Transverse colon (tissue), 4 donors: ENCODE data around the gene STK4. TPM values are rescaled to one million over a fixed set of nuclear protein-coding genes. Genes with fewer than 3 reads are reported as not detected.
A peak's percentile ranks its signal among the peaks of the same experiment; 100 is the strongest.

Experiments used
- DNase-seq: peaks from one replicate; pipeline ENCODE4 v3.0.0-alpha.2; 2019
- H3K27ac ChIP-seq, 4 donors: fragments of 200-600 bp; sonication (generic); 2 replicates each; pipeline ENCODE4 v1.5.1; 2016 to 2018; ENCODE audit warnings: inconsistent platforms in 4 of 4
- H3K27me3 ChIP-seq: fragments of 200-600 bp; sonication (generic); 2 replicates; pipeline ENCODE4 v1.5.1; 2017; ENCODE audit warnings: inconsistent platforms
- H3K36me3 ChIP-seq, 4 donors: fragments of 200-600 bp; sonication (generic); 2 replicates each; pipeline ENCODE4 v1.5.1; 2017 to 2019; ENCODE audit warnings: inconsistent platforms in 4 of 4
- H3K4me1 ChIP-seq, 4 donors: fragments of 200-600 bp; sonication (generic); 2 replicates each; pipeline ENCODE4 v1.5.1; 2017 to 2020; ENCODE audit warnings: inconsistent platforms in 4 of 4
- H3K4me3 ChIP-seq, 4 donors: fragments of 200-600 bp; sonication (generic); 1 replicate in 1 of 4; 2 replicates in 3 of 4; pipeline versions ENCODE4 v1.5.1 to v1.6.1; 2017 to 2019; ENCODE audit warnings: inconsistent platforms in 4 of 4
- H3K9me3 ChIP-seq, 2 donors: fragments of 200-600 bp; sonication (generic); 2 replicates each; pipeline ENCODE4 v1.5.1; 2017 to 2019; ENCODE audit warnings: inconsistent platforms in 2 of 2
- CTCF ChIP-seq, 5 experiments: fragments of 200-600 bp in 3 of 5; fragments of 450-650 bp in 2 of 5; sonication (generic) in 3 of 5; IDR thresholded peaks; 1 replicate in 2 of 5; 2 replicates in 3 of 5; pipeline ENCODE4 v1.5.1; 2016 to 2017; ENCODE audit warnings: antibody characterized with exemption in 5 of 5, inconsistent platforms in 3 of 5, mild to moderate bottlenecking in 2 of 5, moderate library complexity in 1 of 5
- EP300 ChIP-seq: sonication (generic); formaldehyde crosslinking; IDR thresholded peaks from one replicate; pipeline ENCODE4 v1.6.1; 2017; ENCODE audit warnings: antibody characterized with exemption, low read depth
- POLR2A ChIP-seq: fragments of 450-650 bp; IDR thresholded peaks from one replicate; pipeline ENCODE4 v1.6.1; 2016; ENCODE audit warnings: antibody characterized with exemption, mild to moderate bottlenecking, moderate library complexity
- POLR2AphosphoS5 ChIP-seq, 3 donors: sonication (generic); formaldehyde crosslinking; IDR thresholded peaks; one replicate each; pipeline ENCODE4 v1.6.1; 2016; ENCODE audit warnings: antibody characterized with exemption in 3 of 3
- WGBS, 2 donors: methylation state at CpG; one replicate each; pipeline ENCODE4 v1.1.5; 2018; ENCODE audit warnings: low coverage in 1 of 2; 5-methylcytosine and 5-hydroxymethylcytosine counted together
- in situ Hi-C, 4 donors: fragments of 200-750 bp; cut with MboI; loops; one replicate each; pipeline versions ENCODE4 v1.15.0 to v1.15.1; 2017; ENCODE audit warnings: low sequenced_read_pairs in 3 of 4, low pct_ligation_motif_present in 1 of 4, low pct_unique_long_range_greater_than_20kb in 1 of 4
- intact Hi-C: fragments of 100-400 bp; cut with DNase I; formaldehyde crosslinking; loops from one replicate; pipeline ENCODE4 v1.15.1; 2023; ENCODE audit warnings: low total_unique reads
- total RNA-seq, 4 donors: library from RNA; depleted of rRNA; stranded (reverse); fragments of >200 nt; gene quantifications; one replicate each; pipeline ENCODE4 v1.1.0, GENCODE V29; 2016

The STK4 gene
- total RNA-seq, 4 donors from 2014 or later = 30.3 to 78.1 (median 38.3) TPM

DNA sequence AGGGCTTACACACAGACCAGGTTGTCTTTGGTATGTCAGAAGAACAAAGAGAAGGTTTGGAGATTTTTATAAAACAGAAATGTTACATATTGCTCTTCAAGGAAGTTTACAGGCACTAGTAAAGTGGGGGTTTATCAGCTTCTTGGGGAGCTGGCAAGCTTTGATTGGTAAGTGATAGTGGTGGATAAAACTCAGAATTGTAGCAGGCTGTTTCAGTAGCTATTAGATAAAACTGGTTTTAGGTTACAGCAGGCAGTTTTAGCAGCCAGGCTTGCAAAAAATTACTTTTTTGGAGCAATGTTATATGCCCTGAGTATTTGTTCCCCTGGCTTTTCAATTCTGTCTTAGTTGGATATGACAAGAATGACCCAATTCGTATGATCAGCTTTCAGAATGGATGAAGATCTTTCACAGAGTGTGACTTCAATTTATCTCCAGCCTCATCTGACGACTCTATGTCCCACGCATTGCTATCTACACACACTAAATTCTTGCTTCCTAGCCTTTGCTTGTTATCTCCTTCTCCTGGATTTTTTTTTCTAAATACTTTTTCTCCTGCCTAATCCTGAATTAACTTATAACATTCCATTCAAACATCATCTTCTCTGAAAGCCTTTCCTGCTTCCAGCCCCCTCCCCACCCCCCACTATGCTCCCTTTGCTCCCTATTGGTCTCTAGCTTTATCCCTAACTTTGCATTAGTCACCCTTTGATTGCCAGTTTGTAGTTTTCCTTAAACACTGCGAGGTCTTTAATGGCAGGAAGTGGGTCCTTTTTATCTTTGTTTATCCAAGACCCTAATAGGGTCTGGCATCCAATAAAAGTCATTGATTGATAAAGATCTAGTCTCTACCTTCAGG lies 5.1 kb upstream of the STK4 start:
- TF ChIP-seq POLR2AphosphoS5 (IDR thresholded peaks at IDR 0.05) (no peak), CTCF (IDR thresholded peaks at IDR 0.05) (no peak), EP300 (no peak), POLR2A (no peak)
- Histone ChIP-seq H3K9me3 (no peaks in the 10 kb centered on the region), H3K4me3 (no peak overlapping the region), H3K36me3 (no peaks in the 10 kb centered on the region), H3K27ac (peak overlapping the region; percentile 79 to 89 (median 85)), H3K4me1 (peaks cover 5 to 31% (median 17%) of the 10 kb centered on the region in 4 donors), H3K27me3 (no peaks in the 10 kb centered on the region)
- intact Hi-C loops = no loop called here
- in situ Hi-C loops = no loop called here
- no peak for DNase-seq
- 71 to 77% methylated on average over 4 of the region's 4 CpGs for WGBS, 2 donors

DNA sequence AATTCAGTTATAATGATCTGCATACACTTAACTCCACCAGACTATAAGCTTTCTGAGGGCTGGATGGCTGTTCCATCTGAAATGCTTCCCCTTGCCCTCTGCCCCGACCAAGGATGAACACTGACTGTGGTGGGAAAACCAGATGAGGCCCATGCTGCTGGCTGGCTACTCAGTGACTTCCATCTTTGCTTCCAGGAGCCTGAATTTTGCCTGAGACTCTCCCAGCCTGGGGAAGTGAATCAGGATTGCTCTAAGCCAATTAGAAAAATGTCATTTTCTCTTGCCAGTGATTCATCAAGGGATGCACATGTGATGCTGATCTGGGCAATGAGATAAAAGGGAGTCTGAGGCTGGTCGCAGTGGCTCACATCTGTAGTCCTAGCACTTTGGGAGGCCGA lies 4.4 kb upstream of the STK4 start:
- no peaks in the 10 kb centered on the region for H3K27me3 ChIP-seq
- no peak for DNase-seq
- peaks cover 5 to 32% (median 19%) of the 10 kb centered on the region in 4 donors for H3K4me1 ChIP-seq
- no peak overlapping the region for H3K4me3 ChIP-seq
- in situ Hi-C loops = no loop called here
- intact Hi-C loops = no loop called here
- 83 to 94% methylated on average over 2 to 3 of the region's 3 CpGs for WGBS, 2 donors
- no peaks in the 10 kb centered on the region for H3K9me3 ChIP-seq
- TF ChIP-seq EP300 = no peak
- TF ChIP-seq POLR2A = no peak
- no peak for TF ChIP-seq CTCF (IDR thresholded peaks at IDR 0.05)
- no peak for TF ChIP-seq POLR2AphosphoS5 (IDR thresholded peaks at IDR 0.05)
- no peak overlapping the region for H3K27ac ChIP-seq
- no peaks in the 10 kb centered on the region for H3K36me3 ChIP-seq

DNA sequence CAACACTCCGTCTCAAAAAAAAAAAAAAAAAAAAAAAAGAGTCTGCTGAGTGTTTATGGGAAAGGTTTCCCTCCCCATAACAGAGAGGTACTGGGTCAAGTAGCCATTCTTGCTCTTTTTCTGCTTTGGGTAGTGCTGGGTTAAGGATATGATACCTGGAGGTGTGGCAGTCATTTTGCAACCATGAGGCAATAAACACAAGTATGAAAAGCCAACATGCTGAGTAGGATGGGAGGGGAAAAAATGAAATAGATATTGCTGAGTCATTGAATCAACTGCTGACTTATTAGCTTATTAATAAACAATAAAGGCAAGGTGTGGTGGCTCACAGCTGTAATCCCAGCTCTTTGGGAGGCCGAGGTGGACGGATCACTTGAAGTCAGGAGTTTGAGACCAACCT lies 3.8 kb upstream of the STK4 start:
- Histone ChIP-seq H3K4me1 (peaks cover 5 to 38% (median 25%) of the 10 kb centered on the region in 4 donors), H3K27me3 (no peaks in the 10 kb centered on the region), H3K36me3 (no peaks in the 10 kb centered on the region), H3K9me3 (no peaks in the 10 kb centered on the region), H3K27ac (no peak overlapping the region), H3K4me3 (no peak overlapping the region)
- intact Hi-C loops = no loop called here
- in situ Hi-C loops = no loop called here
- 88% methylated on average over 3 of the region's 3 CpGs; no CpG with 5 or more reads in 1 of the 2 donors for WGBS, 2 donors
- no peak for DNase-seq
- no peak for TF ChIP-seq POLR2AphosphoS5 (IDR thresholded peaks at IDR 0.05)
- TF ChIP-seq POLR2A = no peak
- TF ChIP-seq EP300 = no peak
- TF ChIP-seq CTCF (IDR thresholded peaks at IDR 0.05) = no peak

- in situ Hi-C loops = no loop called here
- Histone ChIP-seq H3K4me1 (peaks cover 5 to 43% (median 29%) of the 10 kb centered on the region in 4 donors), H3K9me3 (no peaks in the 10 kb centered on the region), H3K27ac (no peak overlapping the region), H3K4me3 (no peak overlapping the region), H3K36me3 (no peaks in the 10 kb centered on the region), H3K27me3 (no peaks in the 10 kb centered on the region)
- WGBS, 2 donors = 80 to 100% methylated on average over 2 to 4 of the region's 4 CpGs
- no peak for DNase-seq
- TF ChIP-seq POLR2AphosphoS5 (IDR thresholded peaks at IDR 0.05) (no peak), EP300 (no peak), POLR2A (no peak), CTCF (IDR thresholded peaks at IDR 0.05) (no peak)
- intact Hi-C loops = no loop called here
These were observed 2.7 kb upstream of the STK4 start for GRCh38 chr20:44963325-44964215.
